HG03432 (cell line): ENCODE results near the gene LCE3B.

ENCODE experiments used
- ATAC-seq: cut with Tn5 transposase; IDR thresholded peaks from one replicate; pipeline ENCODE4 v1.9.1; 2021; ENCODE audit warnings: mild to moderate bottlenecking, moderate library complexity; ENCODE audit not compliant: unreplicated experiment

Gene LCE3B

DNA sequence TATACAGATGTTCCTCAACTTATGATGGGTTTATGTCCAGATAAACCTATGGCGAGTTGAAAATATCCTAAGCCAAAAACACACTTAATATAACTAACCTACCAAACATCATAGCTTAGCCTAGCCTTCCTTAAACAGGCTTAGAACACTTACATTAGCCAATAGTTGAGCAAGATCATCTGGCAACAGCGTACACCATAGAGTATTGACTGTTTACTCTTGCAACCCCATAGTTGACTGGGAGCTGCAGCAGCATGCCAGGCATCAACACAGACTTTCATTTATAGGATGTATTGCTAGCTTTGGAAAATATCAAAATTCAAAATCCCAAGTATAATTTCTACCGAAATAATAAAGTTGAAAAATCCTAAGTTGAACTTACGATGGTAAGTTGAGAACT lies 44.1 kb downstream of the LCE3B start:
- ATAC-seq = no peak

GRCh38 chr1:152658649-152659048 lies 45.0 kb downstream of the LCE3B start:
- ATAC-seq = no peak

DNA sequence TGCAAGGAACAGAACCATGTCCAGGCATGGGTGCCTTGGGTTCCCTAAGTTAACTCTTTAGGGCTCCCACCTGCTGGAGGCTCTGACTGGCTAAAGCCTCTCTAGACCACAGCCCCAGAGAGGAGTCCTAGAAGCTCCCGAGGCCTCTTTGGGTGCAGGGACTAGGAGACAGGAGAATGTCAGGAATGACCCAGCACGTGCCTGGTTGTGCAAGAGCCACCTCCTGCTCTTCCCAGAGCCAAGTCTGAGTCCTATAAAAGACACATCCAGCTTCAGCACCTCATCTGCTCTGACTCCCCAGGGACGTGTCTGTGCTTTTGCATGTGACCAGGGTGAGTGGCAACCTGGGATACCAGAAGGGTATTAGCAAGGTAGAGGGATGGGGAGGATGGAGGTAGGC lies 49.5 kb downstream of the LCE3B start, which contains the start of gene LCE2D:
TSS of gene LCE2D (plus strand) at position 283 of the 400 bp plus-strand sequence. CDS start 726 bp downstream, outside the sequence.
- ATAC-seq = no peak
